GM19372 (cell line): ENCODE results near the gene C1orf21.

Source experiments
- ATAC-seq: cut with Tn5 transposase; IDR thresholded peaks from one replicate; pipeline ENCODE4 v1.9.1; 2021; ENCODE audit warnings: mild to moderate bottlenecking, low read depth, moderate library complexity; ENCODE audit not compliant: unreplicated experiment

C1orf21 gene

GRCh38 chr1:184442260-184442659 is 55.4 kb downstream of the C1orf21 start:
- ATAC-seq = no peak

- ATAC-seq = no peak
These were observed 56.4 kb downstream of the C1orf21 start for GRCh38 chr1:184443201-184443600.

- no peak for ATAC-seq
These were observed 56.8 kb downstream of the C1orf21 start for GRCh38 chr1:184443624-184444023.

GRCh38 chr1:184445997-184446396 is 59.2 kb downstream of the C1orf21 start:
- ATAC-seq = no peak

- no peak for ATAC-seq
These were observed 60.9 kb downstream of the C1orf21 start for GRCh38 chr1:184447651-184448185.

- no peak for ATAC-seq
These were observed 63.1 kb downstream of the C1orf21 start for GRCh38 chr1:184449916-184450315.

- ATAC-seq = no peak
These were observed 69.0 kb downstream of the C1orf21 start for GRCh38 chr1:184455786-184456185.

- ATAC-seq = no peak
These were observed 69.4 kb downstream of the C1orf21 start for GRCh38 chr1:184456189-184456588.

- no peak for ATAC-seq
These were observed 70.7 kb downstream of the C1orf21 start for GRCh38 chr1:184457500-184457899.

- no peak for ATAC-seq
These were observed 74.5 kb downstream of the C1orf21 start for GRCh38 chr1:184461321-184461720.

- ATAC-seq = no peak
These were observed 75.3 kb downstream of the C1orf21 start for GRCh38 chr1:184462155-184462554.

GRCh38 chr1:184462990-184463389 is 76.2 kb downstream of the C1orf21 start:
- no peak for ATAC-seq

- ATAC-seq = no peak
These were observed 76.9 kb downstream of the C1orf21 start for GRCh38 chr1:184463680-184464079.

GRCh38 chr1:184464757-184465156 is 77.9 kb downstream of the C1orf21 start:
- ATAC-seq = no peak

GRCh38 chr1:184465489-184466146 is 78.8 kb downstream of the C1orf21 start:
- ATAC-seq = no peak

- no peak for ATAC-seq
These were observed 80.5 kb downstream of the C1orf21 start for GRCh38 chr1:184467295-184467694.

GRCh38 chr1:184469396-184469795 is 82.6 kb downstream of the C1orf21 start:
- no peak for ATAC-seq

GRCh38 chr1:184471686-184472085 is 84.9 kb downstream of the C1orf21 start:
- ATAC-seq = no peak

GRCh38 chr1:184472136-184472535 is 85.3 kb downstream of the C1orf21 start:
- ATAC-seq = no peak

GRCh38 chr1:184473176-184473966 is 86.5 kb downstream of the C1orf21 start:
- ATAC-seq = no peak

GRCh38 chr1:184476187-184476586 is 89.4 kb downstream of the C1orf21 start:
- ATAC-seq = no peak
